Kidney (tissue), 14 donors: Measurements from ENCODE around the gene SMYD3. TPM values are rescaled to one million over a fixed set of nuclear protein-coding genes. Genes with fewer than 3 reads are reported as not detected.

Source experiments
- DNase-seq, 5 donors: peaks; one replicate each; pipeline ENCODE4 v3.0.0-alpha.2; 2013 to 2020
- FAIRE-seq: peaks from 2 replicates; lab custom pipeline; 2012; peaks lifted over from hg19 to GRCh38; lab: Jason Lieb, UNC
- H3K27ac ChIP-seq, 2 donors: one replicate each; pipeline ENCODE4 v1.7.0; 2013; ENCODE audit warnings: low read depth in 2 of 2, low read length in 2 of 2, inconsistent platforms in 1 of 2
- H3K27me3 ChIP-seq: one replicate; pipeline ENCODE4 v1.7.1; 2013; ENCODE audit warnings: low read length, inconsistent platforms; ENCODE audit not compliant: control insufficient read depth, insufficient read depth
- H3K36me3 ChIP-seq, 3 donors: one replicate each; pipeline versions ENCODE4 v1.7.0 to v1.7.1; 2013; ENCODE audit warnings: low read length in 3 of 3, control low read depth in 1 of 3, inconsistent platforms in 1 of 3; ENCODE audit not compliant: insufficient read depth in 3 of 3, control insufficient read depth in 2 of 3
- H3K4me1 ChIP-seq, 3 donors: one replicate each; pipeline versions ENCODE4 v1.7.0 to v1.7.1; 2013; ENCODE audit warnings: low read length in 3 of 3, inconsistent platforms in 1 of 3, low read depth in 1 of 3; ENCODE audit not compliant: control insufficient read depth in 2 of 3, insufficient read depth in 2 of 3
- H3K4me3 ChIP-seq, 3 donors: one replicate each; pipeline versions ENCODE4 v1.7.0 to v1.8.1; 2013; ENCODE audit warnings: low read length in 3 of 3, control low read depth in 1 of 3, inconsistent platforms in 1 of 3
- H3K9ac ChIP-seq, 3 donors: one replicate each; pipeline versions ENCODE4 v1.7.0 to v1.7.1; 2013; ENCODE audit warnings: low read length in 3 of 3, control low read depth in 1 of 3, inconsistent platforms in 1 of 3
- H3K9me3 ChIP-seq, 3 donors: one replicate each; pipeline versions ENCODE4 v1.7.0 to v1.7.1; 2013; ENCODE audit warnings: low read length in 3 of 3, control low read depth in 1 of 3, inconsistent platforms in 1 of 3; ENCODE audit not compliant: control insufficient read depth in 2 of 3, insufficient read depth in 1 of 3
- intact Hi-C: fragments of 100-400 bp; cut with DNase I; formaldehyde crosslinking; loops from one replicate; pipeline ENCODE4 v1.11.1; 2022
- polyA plus RNA-seq: library from polyadenylated mRNA; stranded (reverse); fragments of 350-450 nt; fragmentation: Illumina TruSeq; extraction: RNeasy Lipid Tissue Mini Kit (QIAGEN cat#74804); gene quantifications from one replicate; pipeline ENCODE4 v1.2.3, GENCODE V29; 2014; ENCODE audit warnings: low read depth, low replicate concordance; ENCODE audit not compliant: insufficient read depth
- total RNA-seq: library from RNA; stranded (reverse); fragmentation: NEBNext Ultra II Directional; extraction: Animal tissue kit (Norgen Biotek cat#: 25700); gene quantifications from one replicate; pipeline ENCODE4 v1.2.1, GENCODE V29; 2021
- TF ChIP-seq, protein P1 (sequence below): IDR thresholded peaks from 3 replicates; pipeline ENCODE4 v1.5.1; 2012; ENCODE audit warnings: mild to moderate bottlenecking, moderate library complexity, borderline replicate concordance; ENCODE audit not compliant: insufficient read depth; ENCODE audit errors: extremely low read depth
- donor health status: control.
- donor health status: control.
- donor health status: control.
- donor health status: control.
- donor health status: control.
- donor health status: DM: yes; HTN: yes; CAD: no.
- donor health status: Normal renal cell carcinoma (clear cell type).

Gene SMYD3
- total and polyA plus RNA-seq, 2 donors from 2014 or later = 23.3 to 23.9 TPM

DNA sequence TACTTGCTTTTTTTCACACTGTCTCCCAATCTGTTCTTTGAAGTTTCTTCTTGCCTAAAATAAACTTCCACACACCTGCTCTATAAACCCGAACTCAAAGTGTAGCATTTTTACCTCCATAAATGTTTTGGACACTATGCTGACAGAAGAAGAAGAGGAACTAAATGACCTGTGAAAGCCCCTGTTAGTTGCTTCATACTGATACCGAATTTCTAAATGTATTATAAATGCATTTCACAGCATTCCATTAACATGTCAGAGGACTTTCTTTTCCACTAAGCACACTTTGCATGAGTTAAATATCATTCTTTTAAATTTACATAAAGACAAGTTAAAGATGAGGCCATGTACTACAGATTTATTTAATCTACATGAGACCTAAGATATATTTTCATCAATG is 281.0 kb downstream of the SMYD3 start:
- no peak overlapping the region for H3K27ac ChIP-seq
- H3K9ac ChIP-seq = no peak overlapping the region
- no peak for FAIRE-seq
- intact Hi-C loops = no loop called here
- no peaks in the 10 kb centered on the region for H3K27me3 ChIP-seq
- TF ChIP-seq, protein P1, sequence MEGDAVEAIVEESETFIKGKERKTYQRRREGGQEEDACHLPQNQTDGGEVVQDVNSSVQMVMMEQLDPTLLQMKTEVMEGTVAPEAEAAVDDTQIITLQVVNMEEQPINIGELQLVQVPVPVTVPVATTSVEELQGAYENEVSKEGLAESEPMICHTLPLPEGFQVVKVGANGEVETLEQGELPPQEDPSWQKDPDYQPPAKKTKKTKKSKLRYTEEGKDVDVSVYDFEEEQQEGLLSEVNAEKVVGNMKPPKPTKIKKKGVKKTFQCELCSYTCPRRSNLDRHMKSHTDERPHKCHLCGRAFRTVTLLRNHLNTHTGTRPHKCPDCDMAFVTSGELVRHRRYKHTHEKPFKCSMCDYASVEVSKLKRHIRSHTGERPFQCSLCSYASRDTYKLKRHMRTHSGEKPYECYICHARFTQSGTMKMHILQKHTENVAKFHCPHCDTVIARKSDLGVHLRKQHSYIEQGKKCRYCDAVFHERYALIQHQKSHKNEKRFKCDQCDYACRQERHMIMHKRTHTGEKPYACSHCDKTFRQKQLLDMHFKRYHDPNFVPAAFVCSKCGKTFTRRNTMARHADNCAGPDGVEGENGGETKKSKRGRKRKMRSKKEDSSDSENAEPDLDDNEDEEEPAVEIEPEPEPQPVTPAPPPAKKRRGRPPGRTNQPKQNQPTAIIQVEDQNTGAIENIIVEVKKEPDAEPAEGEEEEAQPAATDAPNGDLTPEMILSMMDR = no peak
- H3K4me1 ChIP-seq = no peaks in the 10 kb centered on the region
- no peaks in the 10 kb centered on the region for H3K36me3 ChIP-seq
- no peaks in the 10 kb centered on the region for H3K9me3 ChIP-seq
- H3K4me3 ChIP-seq = no peak overlapping the region
- no peak for DNase-seq

DNA sequence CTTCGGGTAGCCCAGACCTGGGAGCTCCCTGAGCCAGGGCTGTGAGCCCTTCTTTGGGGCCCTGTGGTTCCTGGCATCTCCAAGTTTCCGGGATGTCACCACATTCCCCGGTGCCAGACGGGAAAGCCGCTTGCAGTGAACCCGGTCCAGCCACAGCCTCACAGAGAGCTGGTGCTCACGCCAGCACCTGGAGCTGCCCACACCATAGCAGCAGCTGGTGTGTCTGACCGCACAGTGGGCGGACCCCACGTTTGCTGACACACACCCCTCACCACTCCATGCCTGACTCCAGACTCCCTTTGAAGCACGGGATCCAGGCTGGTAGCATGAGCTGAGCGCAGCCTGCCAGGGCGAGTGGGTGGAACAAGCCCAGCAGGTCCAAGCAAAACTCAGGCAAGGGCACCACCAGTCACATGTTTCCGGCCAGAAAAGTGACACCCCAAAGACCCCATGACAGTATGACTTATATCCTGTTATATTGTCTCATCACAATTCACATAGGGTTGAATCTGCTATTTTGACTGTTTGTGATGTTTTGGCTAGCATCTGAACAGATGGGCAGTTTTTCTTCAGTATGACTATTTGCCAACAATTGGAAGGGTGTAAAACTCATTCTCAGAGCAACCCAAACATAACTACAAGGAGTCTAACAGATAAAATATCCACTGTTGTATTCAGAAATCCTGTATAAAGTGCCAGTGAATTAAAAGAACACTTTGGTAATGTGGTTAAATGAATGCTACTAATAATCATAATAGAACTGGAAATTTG is 285.4 kb downstream of the SMYD3 start:
- no peak overlapping the region for H3K4me3 ChIP-seq
- no peak overlapping the region for H3K27ac ChIP-seq
- H3K4me1 ChIP-seq = no peaks in the 10 kb centered on the region
- no peaks in the 10 kb centered on the region for H3K27me3 ChIP-seq
- TF ChIP-seq, protein P1 = no peak
- H3K9ac ChIP-seq = no peak overlapping the region
- no peaks in the 10 kb centered on the region for H3K9me3 ChIP-seq
- no peak for DNase-seq
- FAIRE-seq = no peak
- no peaks in the 10 kb centered on the region for H3K36me3 ChIP-seq
- intact Hi-C loops = no loop called here

DNA sequence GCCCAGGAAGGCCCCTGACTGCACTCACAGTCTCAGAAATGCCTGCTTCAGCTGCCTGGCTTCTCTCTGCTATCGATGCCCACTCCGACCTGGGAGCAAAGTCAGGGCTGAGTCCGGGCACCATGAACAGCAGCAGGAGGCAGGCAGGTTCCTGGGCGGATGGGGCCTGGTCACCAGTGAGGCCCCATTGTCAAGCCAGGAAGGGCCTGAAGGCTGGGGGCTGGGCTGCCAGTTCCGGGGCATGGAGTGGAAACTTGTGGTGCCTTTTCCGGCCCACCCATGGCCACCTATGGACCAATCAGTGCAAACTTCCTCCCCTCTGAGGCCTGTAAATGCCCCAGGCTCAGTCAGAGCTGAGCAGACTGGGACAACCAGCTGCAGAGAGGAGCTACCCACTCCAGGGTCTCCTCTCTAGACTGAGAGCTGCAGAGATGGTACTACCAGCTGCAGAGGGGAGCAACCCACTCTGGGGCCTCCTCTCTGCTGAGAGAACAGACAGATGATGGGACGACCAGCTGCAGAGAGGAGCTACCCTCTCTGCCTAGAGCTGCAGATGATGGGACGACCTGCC is 286.5 kb downstream of the SMYD3 start:
- DNase-seq (no peak), FAIRE-seq (no peak)
- no peaks in the 10 kb centered on the region for H3K27me3 ChIP-seq
- no peaks in the 10 kb centered on the region for H3K4me1 ChIP-seq
- TF ChIP-seq, protein P1 = no peak
- H3K4me3 ChIP-seq = no peak overlapping the region
- H3K27ac ChIP-seq = no peak overlapping the region
- H3K9me3 ChIP-seq = no peaks in the 10 kb centered on the region
- H3K9ac ChIP-seq = no peak overlapping the region
- intact Hi-C loops = no loop called here
- H3K36me3 ChIP-seq = no peaks in the 10 kb centered on the region
